Keratinocyte (primary cell): ENCODE measurements around the gene CNIH1.

ENCODE experiments used
- EZH2 ChIP-seq: IDR thresholded peaks from one replicate; pipeline ENCODE4 v1.6.1; 2012; ENCODE audit warnings: inconsistent platforms, mild to moderate bottlenecking, low read length, moderate library complexity
- TF ChIP-seq, protein P1 (sequence below), 3 experiments: IDR thresholded peaks in 1 of 3; conservative IDR thresholded peaks in 1 of 3; optimal IDR thresholded peaks in 1 of 3; 2 replicates in 2 of 3; 3 replicates in 1 of 3; pipeline versions ENCODE3 to v1.5.1; 2011; ENCODE audit warnings: low read length in 3 of 3, mild to moderate bottlenecking in 3 of 3, moderate library complexity in 2 of 3, control low read depth in 1 of 3, inconsistent platforms in 1 of 3; ENCODE audit not compliant: insufficient read depth in 2 of 3; ENCODE audit errors: extremely low read depth in 1 of 3

GRCh38 chr14:54435500-54435981 is 5.6 kb downstream of the CNIH1 start:
- TF ChIP-seq, protein P1, sequence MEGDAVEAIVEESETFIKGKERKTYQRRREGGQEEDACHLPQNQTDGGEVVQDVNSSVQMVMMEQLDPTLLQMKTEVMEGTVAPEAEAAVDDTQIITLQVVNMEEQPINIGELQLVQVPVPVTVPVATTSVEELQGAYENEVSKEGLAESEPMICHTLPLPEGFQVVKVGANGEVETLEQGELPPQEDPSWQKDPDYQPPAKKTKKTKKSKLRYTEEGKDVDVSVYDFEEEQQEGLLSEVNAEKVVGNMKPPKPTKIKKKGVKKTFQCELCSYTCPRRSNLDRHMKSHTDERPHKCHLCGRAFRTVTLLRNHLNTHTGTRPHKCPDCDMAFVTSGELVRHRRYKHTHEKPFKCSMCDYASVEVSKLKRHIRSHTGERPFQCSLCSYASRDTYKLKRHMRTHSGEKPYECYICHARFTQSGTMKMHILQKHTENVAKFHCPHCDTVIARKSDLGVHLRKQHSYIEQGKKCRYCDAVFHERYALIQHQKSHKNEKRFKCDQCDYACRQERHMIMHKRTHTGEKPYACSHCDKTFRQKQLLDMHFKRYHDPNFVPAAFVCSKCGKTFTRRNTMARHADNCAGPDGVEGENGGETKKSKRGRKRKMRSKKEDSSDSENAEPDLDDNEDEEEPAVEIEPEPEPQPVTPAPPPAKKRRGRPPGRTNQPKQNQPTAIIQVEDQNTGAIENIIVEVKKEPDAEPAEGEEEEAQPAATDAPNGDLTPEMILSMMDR (optimal IDR thresholded peaks at IDR 0.05 in 1 of 3, IDR thresholded peaks at IDR 0.05 in 1 of 3, conservative IDR thresholded peaks at IDR 0.05 in 1 of 3; ENCODE audit: extremely low read depth in 1 of 3, insufficient read depth in 2 of 3, low read length in 3 of 3) = no peak
- TF ChIP-seq EZH2 = no peak
